IMR-90 (cell line): Measurements from ENCODE around the gene ABCA2. TPM values are rescaled to one million over a fixed set of nuclear protein-coding genes. Genes with fewer than 3 reads are reported as not detected.

Experiments used
- ATAC-seq: fragments of 200-7000 bp; cut with Tn5 transposase; 2 replicates; pipeline ENCODE4 v1.9.1; 2020; ENCODE audit warnings: low read depth, mild to moderate bottlenecking, moderate library complexity
- BruUV-seq: library from RNA; stranded (reverse); fragments of 400-500 nt; replicated peaks from 2 replicates; lab custom pipeline; 2021; lab: Mats Ljungman, UMichigan
- CTCF ChIA-PET: fragments of 300-600 bp; formaldehyde crosslinking; extraction: SDS; loops from one replicate; lab custom pipeline; 2021; ENCODE audit warnings: antibody characterized with exemption; lab: Yijun Ruan, JAX
- POLR2A ChIA-PET: fragments of 300-600 bp; sonication (Branson Sonifier 250); formaldehyde crosslinking; loops from one replicate; lab custom pipeline; 2022; ENCODE audit warnings: antibody characterized with exemption; ENCODE audit not compliant: unreplicated experiment; lab: Charles Lee
- DNase-seq: peaks from one replicate; pipeline ENCODE4 v3.0.0; 2013
- H2AFZ ChIP-seq: replicated peaks from 2 replicates; pipeline ENCODE3; 2013; ENCODE audit warnings: low read length, mild to moderate bottlenecking; ENCODE audit not compliant: poor library complexity
- H2AK5ac ChIP-seq: 2 replicates; pipeline ENCODE4 v1.6.1; 2013; ENCODE audit warnings: low read depth, low read length, inconsistent platforms
- H2AK9ac ChIP-seq: replicated peaks from 2 replicates; pipeline ENCODE3; 2013; ENCODE audit warnings: mild to moderate bottlenecking, low read depth, low read length, moderate library complexity; ENCODE audit not compliant: poor library complexity
- H2BK120ac ChIP-seq: 2 replicates; pipeline ENCODE4 v1.6.1; 2013; ENCODE audit warnings: low read depth, low read length, inconsistent platforms
- H2BK15ac ChIP-seq: 3 replicates; pipeline ENCODE4 v1.6.1; 2013; ENCODE audit warnings: low read depth, low read length, inconsistent platforms
- H2BK20ac ChIP-seq: 2 replicates; pipeline ENCODE4 v1.6.1; 2013; ENCODE audit warnings: low read depth, mild to moderate bottlenecking, inconsistent platforms, low read length, moderate library complexity
- H2BK5ac ChIP-seq: 2 replicates; pipeline ENCODE4 v1.6.1; 2013; ENCODE audit warnings: mild to moderate bottlenecking, low read depth, low read length, inconsistent platforms; ENCODE audit not compliant: poor library complexity, severe bottlenecking
- H3K14ac ChIP-seq: replicated peaks from 2 replicates; pipeline ENCODE4 v1.6.1; 2013; ENCODE audit warnings: low read depth, low read length, inconsistent platforms
- H3K18ac ChIP-seq: 2 replicates; pipeline ENCODE4 v1.6.1; 2013; ENCODE audit warnings: low read depth, low read length, control low read depth
- H3K23ac ChIP-seq: 2 replicates; pipeline ENCODE4 v1.6.1; 2013; ENCODE audit warnings: low read depth, low read length, inconsistent platforms
- H3K27ac ChIP-seq: 2 replicates; pipeline ENCODE4 v1.5.1; 2013; ENCODE audit warnings: mild to moderate bottlenecking, control low read depth, low read length; ENCODE audit not compliant: insufficient read depth
- H3K27me3 ChIP-seq: 2 replicates; pipeline ENCODE4 v1.6.1; 2013; ENCODE audit warnings: low read length; ENCODE audit not compliant: control insufficient read depth, insufficient read depth
- H3K36me3 ChIP-seq: 2 replicates; pipeline ENCODE4 v1.6.1; 2013; ENCODE audit warnings: low read length, mixed read lengths; ENCODE audit not compliant: control insufficient read depth, insufficient read depth
- H3K4ac ChIP-seq: 2 replicates; pipeline ENCODE4 v1.6.1; 2013; ENCODE audit warnings: low read depth, low read length, inconsistent platforms
- H3K4me1 ChIP-seq: 2 replicates; pipeline ENCODE4 v1.6.1; 2013; ENCODE audit warnings: low read length, mixed read lengths; ENCODE audit not compliant: control insufficient read depth, insufficient read depth
- H3K4me2 ChIP-seq: 2 replicates; pipeline ENCODE4 v1.6.1; 2013; ENCODE audit warnings: low read depth, mild to moderate bottlenecking, control low read depth, low read length, moderate library complexity
- H3K4me3 ChIP-seq: 2 replicates; pipeline ENCODE4 v1.5.1; 2013; ENCODE audit warnings: low read depth, mild to moderate bottlenecking, control low read depth, low read length, moderate library complexity; ENCODE audit not compliant: insufficient read depth
- H3K56ac ChIP-seq: 2 replicates; pipeline ENCODE4 v1.6.1; 2013; ENCODE audit warnings: low read length, inconsistent platforms; ENCODE audit not compliant: insufficient read depth; ENCODE audit errors: extremely low read depth
- H3K79me1 ChIP-seq, 2 experiments: 2 replicates each; pipeline ENCODE4 v1.6.1; 2013; ENCODE audit warnings: low read length in 2 of 2, inconsistent platforms in 1 of 2, low read depth in 1 of 2
- H3K9ac ChIP-seq: 2 replicates; pipeline ENCODE4 v1.6.1; 2013; ENCODE audit warnings: low read depth, low read length, control low read depth
- H3K9me1 ChIP-seq: 2 replicates; pipeline ENCODE4 v1.6.1; 2013; ENCODE audit warnings: low read length, inconsistent platforms; ENCODE audit not compliant: insufficient read depth
- H3K9me3 ChIP-seq: 2 replicates; pipeline ENCODE4 v1.6.1; 2013; ENCODE audit warnings: low read length; ENCODE audit not compliant: control insufficient read depth, insufficient read depth
- H4K20me1 ChIP-seq: 2 replicates; pipeline ENCODE4 v1.6.1; 2013; ENCODE audit warnings: low read length, inconsistent platforms; ENCODE audit not compliant: insufficient read depth
- H4K5ac ChIP-seq: 2 replicates; pipeline ENCODE4 v1.6.1; 2013; ENCODE audit warnings: mild to moderate bottlenecking, low read depth, low read length, control low read depth
- H4K8ac ChIP-seq, 2 experiments: 2 replicates each; pipeline ENCODE4 v1.6.1; 2013; ENCODE audit warnings: low read depth in 2 of 2, low read length in 2 of 2, control low read depth in 1 of 2, inconsistent platforms in 1 of 2
- H4K91ac ChIP-seq: 2 replicates; pipeline ENCODE4 v1.6.1; 2013; ENCODE audit warnings: low read depth, low read length, inconsistent platforms; ENCODE audit not compliant: insufficient read depth
- CEBPB ChIP-seq: IDR thresholded peaks from 2 replicates; pipeline ENCODE4 v1.6.1; 2012; ENCODE audit warnings: low read depth, low read length, improper control_type of control experiment
- MXI1 ChIP-seq: IDR thresholded peaks from 2 replicates; pipeline ENCODE4 v1.6.1; 2012; ENCODE audit warnings: low read depth, mild to moderate bottlenecking, low read length, moderate library complexity, borderline replicate concordance
- WGBS, 2 experiments: methylation state at CpG; one replicate each; pipeline versions ENCODE4 v1.1.5 to v1.1.7; 2013; ENCODE audit warnings: missing lambda C conversion rate in 2 of 2; ENCODE audit not compliant: insufficient read length in 1 of 2; ENCODE audit errors: extremely low coverage in 2 of 2; 5-methylcytosine and 5-hydroxymethylcytosine counted together
- dilution Hi-C: fragments of 300-500 bp; cut with HindIII; formaldehyde crosslinking; loops from one replicate; pipeline ENCODE4 v1.14.3; 2018; ENCODE audit warnings: low sequenced_read_pairs; ENCODE audit not compliant: unreplicated experiment
- in situ Hi-C: fragments of 300-500 bp; cut with MboI; formaldehyde crosslinking; loops from 3 replicates; pipeline ENCODE4 v1.14.3; 2019; ENCODE audit warnings: low sequenced_read_pairs, inconsistent platforms, mixed read lengths
- intact Hi-C: fragments of 100-400 bp; cut with micrococcal nuclease; formaldehyde crosslinking; loops from 2 replicates; pipeline ENCODE4 v1.10.0; 2022
- polyA plus RNA-seq, 3 experiments: library from polyadenylated mRNA; depleted of rRNA; stranded (reverse); fragments of >200 nt; gene quantifications; 2 replicates each; pipeline ENCODE4 v1.2.3, GENCODE V29; 2012; ENCODE audit warnings: low replicate concordance in 1 of 3
- total RNA-seq: library from RNA; depleted of rRNA; stranded (reverse); fragments of >200 nt; gene quantifications from 2 replicates; pipeline ENCODE4 v1.2.3, GENCODE V29; 2012

The ABCA2 gene
- total and polyA plus RNA-seq, 2 of the 4 experiments (the other 2 are of a cell fraction): 3.8 to 46.0 TPM

DNA sequence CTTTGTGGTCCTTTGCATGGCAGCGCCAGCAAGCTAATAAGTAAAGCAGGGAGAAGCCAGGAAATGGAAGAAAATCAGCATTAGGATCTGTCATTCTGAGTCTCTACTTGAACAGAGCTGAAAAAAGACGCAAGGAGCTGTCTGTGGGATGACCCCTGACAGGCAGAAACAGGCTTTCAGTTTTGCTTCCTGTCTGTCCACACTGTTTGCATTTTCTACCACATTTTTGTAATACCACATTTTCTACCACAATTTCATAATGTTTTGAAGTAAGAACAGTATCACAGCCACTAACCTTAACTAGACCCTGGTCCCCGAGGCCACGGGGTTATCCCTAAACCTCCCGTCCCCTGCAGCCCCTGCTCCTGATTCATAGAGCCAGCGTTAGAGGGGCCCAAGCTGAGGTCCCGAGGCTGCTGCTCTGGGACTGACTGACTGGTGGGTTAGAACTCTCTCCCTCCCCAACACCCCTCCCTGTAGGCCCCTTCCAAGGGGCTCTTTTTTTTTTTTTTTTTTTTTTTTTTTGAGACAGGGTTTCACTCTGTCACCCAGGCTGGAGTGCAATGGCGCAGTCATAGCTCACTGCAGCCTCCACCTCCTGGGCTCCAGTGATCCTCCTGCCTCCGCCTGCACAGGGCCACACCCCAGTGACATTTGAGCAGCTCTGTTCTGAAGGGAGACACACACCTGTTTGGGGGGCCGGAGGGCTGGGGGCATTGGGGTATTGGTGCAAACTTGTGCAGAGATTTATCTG lies 27.7 kb downstream of the ABCA2 start:
- H3K23ac ChIP-seq: no peak overlapping the region
- H2AFZ ChIP-seq: peak overlapping the region; percentile 4
- H3K56ac ChIP-seq: no peak overlapping the region
- H4K20me1 ChIP-seq: no peaks in the 10 kb centered on the region; the same call in 1 of the 2 replicates
- intact Hi-C loops (no loop called here), in situ Hi-C loops (no loop called here), dilution Hi-C loops (no loop called here)
- ATAC-seq (peak; percentile 75), DNase-seq (peak; percentile 79)
- no peaks in the 10 kb centered on the region for H3K9me3 ChIP-seq
- H3K27me3 ChIP-seq: no peaks in the 10 kb centered on the region
- peak overlapping the region; percentile 57 for H2BK5ac ChIP-seq
- H2BK120ac ChIP-seq: peak overlapping the region; percentile 44; the same call in 1 of the 2 replicates
- no peak overlapping the region for H3K14ac ChIP-seq
- peaks cover 16% of the 10 kb centered on the region for H3K4me1 ChIP-seq
- H3K18ac ChIP-seq: no peak overlapping the region
- H4K8ac ChIP-seq: peak overlapping the region in 1 of 2 experiments; percentile 40; a peak in 1 of 4 replicates
- TF ChIP-seq MXI1: no peak
- 0 out of 2 replicates have a peak, but pooled peaks have one; percentile 23 for TF ChIP-seq CEBPB
- no peak overlapping the region; the same call in 1 of the 2 replicates for H2BK20ac ChIP-seq
- peak overlapping the region; percentile 83 for H3K27ac ChIP-seq
- no peaks in the 10 kb centered on the region for H3K79me1 ChIP-seq
- H4K5ac ChIP-seq: no peak overlapping the region
- WGBS, 2 experiments: 11% methylated on average over 5 of the region's 10 CpGs; no CpG with 5 or more reads in 1 of the 2 experiments
- H2BK15ac ChIP-seq: no peak overlapping the region
- no TSS peak for BruUV-seq
- ChIA-PET POLR2A (no interaction called here), CTCF (interaction anchor here (0.6 to 1.4 kb wide), 2 partner anchors 35 to 261 kb away, joined by 3 to 4 read pairs; no protein-coding TSS in a partner anchor)
- no peak overlapping the region for H2AK9ac ChIP-seq
- no peak overlapping the region for H4K91ac ChIP-seq
- H3K4me2 ChIP-seq: peak overlapping the region; percentile 69
- H3K9ac ChIP-seq: no peak overlapping the region
- peaks cover 5% of the 10 kb centered on the region; the same call in 1 of the 2 replicates for H3K9me1 ChIP-seq
- no peak overlapping the region for H3K4me3 ChIP-seq
- H3K4ac ChIP-seq: peak overlapping the region; percentile 48
- H3K36me3 ChIP-seq: no peaks in the 10 kb centered on the region
- 0 out of 2 replicates have a peak overlapping the region, but pooled peaks have one; percentile 35 for H2AK5ac ChIP-seq
